A673 (cell line): ENCODE measurements around the gene KHK. TPM values are rescaled to one million over a fixed set of nuclear protein-coding genes. Genes with fewer than 3 reads are reported as not detected.

Source experiments
- BruUV-seq: library from RNA; stranded (reverse); fragments of 400-500 nt; replicated peaks from 2 replicates; lab custom pipeline; 2021; lab: Mats Ljungman, UMichigan
- CTCF ChIA-PET: fragments of 300-600 bp; sonication (Branson Sonifier 250); formaldehyde crosslinking; loops from one replicate; lab custom pipeline; 2022; ENCODE audit warnings: antibody characterized with exemption; lab: Charles Lee
- POLR2A ChIA-PET: fragments of 300-600 bp; sonication (Branson Sonifier 250); formaldehyde crosslinking; loops from one replicate; lab custom pipeline; 2022; ENCODE audit warnings: antibody characterized with exemption; ENCODE audit not compliant: low non-redundant PET; lab: Charles Lee
- DNase-seq: peaks from one replicate; pipeline ENCODE4 v3.0.0-alpha.2; 2015; ENCODE audit warnings: low spot score
- H3K27ac ChIP-seq: fragments of 200-600 bp; sonication (generic); 2 replicates; pipeline ENCODE4 v1.5.1; 2016; ENCODE audit warnings: mixed run types, low read depth, mild to moderate bottlenecking, mixed read lengths, antibody characterized with exemption, low read length; ENCODE audit not compliant: poor library complexity, severe bottlenecking
- H3K27me3 ChIP-seq: fragments of 200-600 bp; sonication (generic); replicated peaks from 2 replicates; pipeline ENCODE4 v1.6.1; 2017; ENCODE audit warnings: mixed run types, low read depth, mild to moderate bottlenecking, mixed read lengths, antibody characterized with exemption, low read length; ENCODE audit not compliant: insufficient read depth, poor library complexity
- H3K36me3 ChIP-seq: fragments of 200-600 bp; sonication (generic); 2 replicates; pipeline ENCODE4 v1.6.1; 2016; ENCODE audit warnings: mixed run types, mild to moderate bottlenecking, mixed read lengths, antibody characterized with exemption, low read length; ENCODE audit not compliant: insufficient read depth, poor library complexity, severe bottlenecking
- H3K4me1 ChIP-seq: fragments of 200-600 bp; sonication (generic); 2 replicates; pipeline ENCODE4 v1.6.1; 2017; ENCODE audit warnings: mixed run types, mild to moderate bottlenecking, mixed read lengths, antibody characterized with exemption, low read length; ENCODE audit not compliant: insufficient read depth, poor library complexity, severe bottlenecking
- H3K4me3 ChIP-seq: fragments of 200-600 bp; sonication (generic); 2 replicates; pipeline ENCODE4 v1.5.1; 2016; ENCODE audit warnings: low read depth, mixed run types, mild to moderate bottlenecking, mixed read lengths, low read length; ENCODE audit not compliant: poor library complexity, severe bottlenecking
- H3K9me3 ChIP-seq: fragments of 200-600 bp; sonication (generic); 2 replicates; pipeline ENCODE4 v1.6.1; 2016; ENCODE audit warnings: mixed run types, low read depth, mild to moderate bottlenecking, mixed read lengths, antibody characterized with exemption, low read length; ENCODE audit not compliant: poor library complexity, severe bottlenecking
- CTCF ChIP-seq: fragments of 300-800, 200-600 bp; sonication (generic); conservative IDR thresholded peaks from 2 replicates; pipeline ENCODE4 v1.5.1; 2017; ENCODE audit warnings: low read depth, mild to moderate bottlenecking, antibody characterized with exemption, low read length, moderate library complexity, mixed read lengths
- EZH2 ChIP-seq: fragments of 200-600 bp; sonication (generic); IDR thresholded peaks from 2 replicates; pipeline ENCODE4 v1.6.1; 2017; ENCODE audit warnings: borderline replicate concordance, low read depth, mild to moderate bottlenecking, mixed read lengths, antibody characterized with exemption, low read length; ENCODE audit not compliant: poor library complexity, severe bottlenecking
- intact Hi-C: fragments of 100-400 bp; cut with micrococcal nuclease; formaldehyde crosslinking; loops from one replicate; pipeline ENCODE4 v1.10.0; 2022; ENCODE audit not compliant: unreplicated experiment
- total RNA-seq: library from RNA; stranded (reverse); gene quantifications from 2 replicates; pipeline ENCODE4 v1.2.3, GENCODE V29; 2021

The KHK gene
- total RNA-seq, 1 experiment from 2014 or later = 40.2 TPM

GRCh38 chr2:27128668-27129571 is 42.3 kb downstream of the KHK start:
- H3K27ac ChIP-seq = no peak overlapping the region
- peaks cover 28% of the 10 kb centered on the region for H3K4me1 ChIP-seq
- no peak for DNase-seq
- H3K4me3 ChIP-seq = no peak overlapping the region
- no TSS peak for BruUV-seq
- TF ChIP-seq EZH2 (no peak), CTCF (no peak)
- intact Hi-C loops = no loop called here
- H3K9me3 ChIP-seq = no peaks in the 10 kb centered on the region
- CTCF ChIA-PET = no interaction called here
- no peaks in the 10 kb centered on the region for H3K27me3 ChIP-seq
- POLR2A ChIA-PET = no interaction called here
- peaks cover 29% of the 10 kb centered on the region for H3K36me3 ChIP-seq

GRCh38 chr2:27130396-27130795 is 43.8 kb downstream of the KHK start:
- peaks cover 29% of the 10 kb centered on the region for H3K36me3 ChIP-seq
- DNase-seq = no peak
- peaks cover 13% of the 10 kb centered on the region for H3K4me1 ChIP-seq
- H3K9me3 ChIP-seq = no peaks in the 10 kb centered on the region
- CTCF ChIA-PET = no interaction called here
- POLR2A ChIA-PET = no interaction called here
- no peaks in the 10 kb centered on the region for H3K27me3 ChIP-seq
- H3K4me3 ChIP-seq = no peak overlapping the region
- intact Hi-C loops = no loop called here
- BruUV-seq = no TSS peak
- H3K27ac ChIP-seq = no peak overlapping the region
- TF ChIP-seq EZH2 (no peak), CTCF (no peak)

GRCh38 chr2:27131429-27131828 is 44.9 kb downstream of the KHK start:
- ChIA-PET POLR2A (no interaction called here), CTCF (no interaction called here)
- H3K27me3 ChIP-seq = no peaks in the 10 kb centered on the region
- peaks cover 7% of the 10 kb centered on the region for H3K4me1 ChIP-seq
- BruUV-seq = no TSS peak
- H3K4me3 ChIP-seq = no peak overlapping the region
- intact Hi-C loops = no loop called here
- H3K27ac ChIP-seq = no peak overlapping the region
- TF ChIP-seq EZH2 (no peak), CTCF (no peak)
- H3K9me3 ChIP-seq = no peaks in the 10 kb centered on the region
- DNase-seq = no peak
- peaks cover 29% of the 10 kb centered on the region for H3K36me3 ChIP-seq
